K562 (cell line): ENCODE data around the gene SYT17. TPM values are rescaled to one million over a fixed set of nuclear protein-coding genes. Genes with fewer than 3 reads are reported as not detected.
A peak's percentile ranks its signal among the peaks of the same experiment; 100 is the strongest.

Experiments used
- CEBPG ChIP-seq, 3 experiments: fragments of 200-800 bp in 1 of 3; sonication (Bioruptor generic) in 1 of 3; sonication (generic) in 1 of 3; formaldehyde crosslinking in 1 of 3; IDR thresholded peaks in 2 of 3; conservative IDR thresholded peaks in 1 of 3; 2 replicates each; pipeline versions ENCODE4 v1.6.1 to v1.8.0; 2016 to 2022; ENCODE audit warnings: missing compliant biosample characterization in 2 of 3, missing genetic modification characterization in 2 of 3, mild to moderate bottlenecking in 1 of 3, missing genetic modification reagents in 1 of 3
- DMBX1 ChIP-seq: fragments of 250-450 bp; sonication (Bioruptor Pico); IDR thresholded peaks from 2 replicates; pipeline ENCODE4 v1.8.0; 2022; ENCODE audit warnings: inconsistent platforms, mild to moderate bottlenecking, moderate library complexity, borderline replicate concordance
- DPF2 ChIP-seq: fragments of 450-650 bp; IDR thresholded peaks from 2 replicates; pipeline ENCODE4 v1.6.1; 2016
- EP300 ChIP-seq: IDR thresholded peaks from 2 replicates; pipeline ENCODE4 v1.6.1; 2012; ENCODE audit warnings: low read length, improper control_type of control experiment
- EP400 ChIP-seq: fragments of 450-650 bp; IDR thresholded peaks from 2 replicates; pipeline ENCODE4 v1.6.1; 2017; ENCODE audit warnings: antibody characterized with exemption, mild to moderate bottlenecking, moderate library complexity
- ESRRA ChIP-seq: fragments of 450-650 bp; IDR thresholded peaks from 2 replicates; pipeline ENCODE4 v1.6.1; 2014; ENCODE audit warnings: low read depth, mild to moderate bottlenecking, moderate library complexity, borderline replicate concordance
- HLTF ChIP-seq: fragments of 450-650 bp; IDR thresholded peaks from 2 replicates; pipeline ENCODE4 v1.6.1; 2016
- JUN ChIP-seq, 2 experiments: sonication (generic) in 1 of 2; formaldehyde crosslinking in 1 of 2; IDR thresholded peaks; 2 replicates each; pipeline versions ENCODE4 v1.6.1 to v1.8.0; 2012 to 2022; ENCODE audit warnings: borderline replicate concordance in 2 of 2, mild to moderate bottlenecking in 2 of 2, improper control_type of control experiment in 1 of 2, low read depth in 1 of 2, low read length in 1 of 2, missing genetic modification reagents in 1 of 2
- NFE2 ChIP-seq: IDR thresholded peaks from 2 replicates; pipeline ENCODE4 v1.6.1; 2014; ENCODE audit warnings: antibody characterized with exemption, low read depth
- NFIC ChIP-seq: fragments of 450-650 bp; IDR thresholded peaks from 2 replicates; pipeline ENCODE4 v1.6.1; 2017; ENCODE audit warnings: mild to moderate bottlenecking, inconsistent platforms
- NRF1 ChIP-seq, 2 experiments: fragments of 450-650 bp; IDR thresholded peaks in 1 of 2; conservative IDR thresholded peaks in 1 of 2; 2 replicates each; pipeline ENCODE4 v1.6.1; 2014; ENCODE audit warnings: mild to moderate bottlenecking in 2 of 2
- POLR2G ChIP-seq: fragments of 200-400 bp; formaldehyde crosslinking; IDR thresholded peaks from 2 replicates; pipeline ENCODE4 v1.6.1; 2017; ENCODE audit warnings: low read depth, mild to moderate bottlenecking, antibody characterized with exemption, low read length, moderate library complexity
- TRIM28 ChIP-seq: fragments of 450-650 bp; IDR thresholded peaks from 2 replicates; pipeline ENCODE4 v1.6.1; 2017
- ZC3H11A ChIP-seq: IDR thresholded peaks from 2 replicates; pipeline ENCODE4 v1.6.1; 2012; ENCODE audit warnings: low read depth, low read length, improper control_type of control experiment
- ZEB2 ChIP-seq: fragments of 450-650 bp; IDR thresholded peaks from 2 replicates; pipeline ENCODE4 v1.6.1; 2016
- ZNF316 ChIP-seq: fragments of 450-650 bp; IDR thresholded peaks from 2 replicates; pipeline ENCODE4 v1.6.1; 2016
- ZNF324 ChIP-seq: fragments of 250-450 bp; sonication (Bioruptor Pico); IDR thresholded peaks from 2 replicates; pipeline ENCODE4 v1.4.0; 2020; ENCODE audit warnings: mild to moderate bottlenecking
- polyA plus RNA-seq, 8 experiments: library from polyadenylated mRNA; depleted of rRNA in 4 of 8; stranded (reverse) in 5 of 8; unstranded in 3 of 8; fragments of >200 nt; fragmentation: Nextera tagmentation in 2 of 8; fragmentation: Illumina TruSeq in 1 of 8; extraction: Ambion mirVana in 2 of 8; extraction: Trizol in 1 of 8; gene quantifications; 2 replicates each; pipeline versions ENCODE4 v1.2.1 to v1.2.3, GENCODE V29; 2011 to 2014; ENCODE audit warnings: inconsistent platforms in 1 of 8, missing spikeins in 1 of 8
- total RNA-seq, 7 experiments: library from RNA; depleted of rRNA in 6 of 7; stranded (reverse); fragments of >200 nt in 6 of 7; fragmentation: Illumina TruSeq in 2 of 7; extraction: Trizol in 2 of 7; gene quantifications; 2 replicates each; pipeline versions ENCODE4 v1.2.1 to v1.2.3, GENCODE V29; 2011 to 2021; ENCODE audit warnings: low replicate concordance in 1 of 7
- TF ChIP-seq, protein P1 (sequence below): fragments of 450-650 bp; IDR thresholded peaks from 2 replicates; pipeline ENCODE4 v1.6.1; 2018; ENCODE audit not compliant: partially characterized antibody
- TF ChIP-seq, protein P2 (sequence below): fragments of 450-650 bp; IDR thresholded peaks from 2 replicates; pipeline ENCODE4 v1.6.1; 2017; ENCODE audit warnings: antibody characterized with exemption
- TF ChIP-seq, protein P3 (sequence below): sonication (generic); formaldehyde crosslinking; IDR thresholded peaks from 2 replicates; pipeline ENCODE4 v1.8.0; 2022; ENCODE audit warnings: mild to moderate bottlenecking, missing genetic modification reagents, borderline replicate concordance

SYT17 gene
- total and polyA plus RNA-seq, 9 of the 15 experiments (the other 6 are each of a cell fraction or from before 2014, with no cell fraction given), result not detected

DNA sequence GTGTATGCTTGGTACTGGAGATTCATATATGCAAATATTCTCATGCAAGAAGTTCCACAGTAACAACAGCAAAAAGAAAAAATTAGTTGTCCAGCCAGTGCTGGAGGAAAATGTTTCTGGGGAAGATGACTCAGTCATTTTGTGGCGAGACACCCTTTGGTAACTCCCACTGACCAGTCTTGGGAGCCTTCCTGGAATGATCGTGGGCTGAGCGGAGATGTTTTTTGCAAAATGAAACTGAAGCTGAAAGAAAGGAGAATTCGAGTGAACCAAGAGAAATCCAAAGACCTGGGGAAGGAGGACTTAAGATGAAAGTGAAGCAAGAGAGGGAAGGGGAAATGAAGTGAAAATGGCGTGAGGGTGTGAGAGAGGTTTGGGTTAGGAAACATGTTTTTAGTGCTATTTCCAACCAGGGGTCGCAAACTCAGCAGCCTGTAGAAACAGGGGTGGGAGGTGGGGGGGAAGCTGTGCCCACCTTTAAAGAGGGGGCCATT is 49.1 kb upstream of the SYT17 start (continued):
- TF ChIP-seq, protein P1, sequence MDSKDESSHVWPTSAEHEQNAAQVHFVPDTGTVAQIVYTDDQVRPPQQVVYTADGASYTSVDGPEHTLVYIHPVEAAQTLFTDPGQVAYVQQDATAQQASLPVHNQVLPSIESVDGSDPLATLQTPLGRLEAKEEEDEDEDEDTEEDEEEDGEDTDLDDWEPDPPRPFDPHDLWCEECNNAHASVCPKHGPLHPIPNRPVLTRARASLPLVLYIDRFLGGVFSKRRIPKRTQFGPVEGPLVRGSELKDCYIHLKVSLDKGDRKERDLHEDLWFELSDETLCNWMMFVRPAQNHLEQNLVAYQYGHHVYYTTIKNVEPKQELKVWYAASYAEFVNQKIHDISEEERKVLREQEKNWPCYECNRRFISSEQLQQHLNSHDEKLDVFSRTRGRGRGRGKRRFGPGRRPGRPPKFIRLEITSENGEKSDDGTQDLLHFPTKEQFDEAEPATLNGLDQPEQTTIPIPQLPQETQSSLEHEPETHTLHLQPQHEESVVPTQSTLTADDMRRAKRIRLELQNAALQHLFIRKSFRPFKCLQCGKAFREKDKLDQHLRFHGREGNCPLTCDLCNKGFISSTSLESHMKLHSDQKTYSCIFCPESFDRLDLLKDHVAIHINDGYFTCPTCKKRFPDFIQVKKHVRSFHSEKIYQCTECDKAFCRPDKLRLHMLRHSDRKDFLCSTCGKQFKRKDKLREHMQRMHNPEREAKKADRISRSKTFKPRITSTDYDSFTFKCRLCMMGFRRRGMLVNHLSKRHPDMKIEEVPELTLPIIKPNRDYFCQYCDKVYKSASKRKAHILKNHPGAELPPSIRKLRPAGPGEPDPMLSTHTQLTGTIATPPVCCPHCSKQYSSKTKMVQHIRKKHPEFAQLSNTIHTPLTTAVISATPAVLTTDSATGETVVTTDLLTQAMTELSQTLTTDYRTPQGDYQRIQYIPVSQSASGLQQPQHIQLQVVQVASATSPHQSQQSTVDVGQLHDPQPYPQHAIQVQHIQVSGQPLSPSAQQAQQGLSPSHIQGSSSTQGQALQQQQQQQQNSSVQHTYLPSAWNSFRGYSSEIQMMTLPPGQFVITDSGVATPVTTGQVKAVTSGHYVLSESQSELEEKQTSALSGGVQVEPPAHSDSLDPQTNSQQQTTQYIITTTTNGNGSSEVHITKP, result peak; percentile 69
- TF ChIP-seq ESRRA (peak; percentile 37; the same call in 1 of the 2 replicates), DPF2 (peak; percentile 85), HLTF (0 out of 2 replicates have a peak, but pooled peaks have one; percentile 36), NFE2 (peak; percentile 96), JUN (IDR thresholded peaks at IDR 0.05; ENCODE audit: borderline replicate concordance, low read depth, low read length) (peak; percentile 73), JUN (CRISPR knock-in tag; IDR thresholded peaks at IDR 0.05; ENCODE audit: borderline replicate concordance) (no peak), NRF1 (conservative IDR thresholded peaks at IDR 0.05 in 1 of 2, IDR thresholded peaks at IDR 0.05 in 1 of 2) (no peak; a peak in 1 of 4 replicates), EP300 (peak; percentile 72; the same call in 1 of the 2 replicates), ZNF316 (peak; percentile 92), EP400 (peak; percentile 58; the same call in 1 of the 2 replicates), NFIC (peak; percentile 39; the same call in 1 of the 2 replicates), CEBPG (CRISPR knock-in tag; IDR thresholded peaks at IDR 0.05) (no peak), CEBPG (tag; conservative IDR thresholded peaks at IDR 0.05 in 1 of 2, IDR thresholded peaks at IDR 0.05 in 1 of 2) (peak in 1 of 2 experiments; percentile 52; a peak in 1 of 4 replicates), ZEB2 (0 out of 2 replicates have a peak, but pooled peaks have one; percentile 40), POLR2G (no peak), TRIM28 (0 out of 2 replicates have a peak, but pooled peaks have one; percentile 28), ZC3H11A (no peak), DMBX1 (0 out of 2 replicates have a peak, but pooled peaks have one; percentile 41), ZNF324 (no peak)
- TF ChIP-seq, protein P2, sequence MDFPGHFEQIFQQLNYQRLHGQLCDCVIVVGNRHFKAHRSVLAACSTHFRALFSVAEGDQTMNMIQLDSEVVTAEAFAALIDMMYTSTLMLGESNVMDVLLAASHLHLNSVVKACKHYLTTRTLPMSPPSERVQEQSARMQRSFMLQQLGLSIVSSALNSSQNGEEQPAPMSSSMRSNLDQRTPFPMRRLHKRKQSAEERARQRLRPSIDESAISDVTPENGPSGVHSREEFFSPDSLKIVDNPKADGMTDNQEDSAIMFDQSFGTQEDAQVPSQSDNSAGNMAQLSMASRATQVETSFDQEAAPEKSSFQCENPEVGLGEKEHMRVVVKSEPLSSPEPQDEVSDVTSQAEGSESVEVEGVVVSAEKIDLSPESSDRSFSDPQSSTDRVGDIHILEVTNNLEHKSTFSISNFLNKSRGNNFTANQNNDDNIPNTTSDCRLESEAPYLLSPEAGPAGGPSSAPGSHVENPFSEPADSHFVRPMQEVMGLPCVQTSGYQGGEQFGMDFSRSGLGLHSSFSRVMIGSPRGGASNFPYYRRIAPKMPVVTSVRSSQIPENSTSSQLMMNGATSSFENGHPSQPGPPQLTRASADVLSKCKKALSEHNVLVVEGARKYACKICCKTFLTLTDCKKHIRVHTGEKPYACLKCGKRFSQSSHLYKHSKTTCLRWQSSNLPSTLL, result 0 out of 2 replicates have a peak, but pooled peaks have one; percentile 15
- TF ChIP-seq, protein P3, sequence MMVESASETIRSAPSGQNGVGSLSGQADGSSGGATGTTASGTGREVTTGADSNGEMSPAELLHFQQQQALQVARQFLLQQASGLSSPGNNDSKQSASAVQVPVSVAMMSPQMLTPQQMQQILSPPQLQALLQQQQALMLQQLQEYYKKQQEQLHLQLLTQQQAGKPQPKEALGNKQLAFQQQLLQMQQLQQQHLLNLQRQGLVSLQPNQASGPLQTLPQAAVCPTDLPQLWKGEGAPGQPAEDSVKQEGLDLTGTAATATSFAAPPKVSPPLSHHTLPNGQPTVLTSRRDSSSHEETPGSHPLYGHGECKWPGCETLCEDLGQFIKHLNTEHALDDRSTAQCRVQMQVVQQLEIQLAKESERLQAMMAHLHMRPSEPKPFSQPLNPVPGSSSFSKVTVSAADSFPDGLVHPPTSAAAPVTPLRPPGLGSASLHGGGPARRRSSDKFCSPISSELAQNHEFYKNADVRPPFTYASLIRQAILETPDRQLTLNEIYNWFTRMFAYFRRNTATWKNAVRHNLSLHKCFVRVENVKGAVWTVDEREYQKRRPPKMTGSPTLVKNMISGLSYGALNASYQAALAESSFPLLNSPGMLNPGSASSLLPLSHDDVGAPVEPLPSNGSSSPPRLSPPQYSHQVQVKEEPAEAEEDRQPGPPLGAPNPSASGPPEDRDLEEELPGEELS (CRISPR knock-in tag), result no peak
